GM12878 (cell line): ENCODE data around the gene CLEC5A. TPM values are rescaled to one million over a fixed set of nuclear protein-coding genes. Genes with fewer than 3 reads are reported as not detected.

Experiments used
- BCL3 ChIP-seq: IDR thresholded peaks from 2 replicates; pipeline ENCODE4 v1.6.1; 2011; ENCODE audit warnings: borderline replicate concordance, low read depth, mild to moderate bottlenecking, moderate library complexity, low read length; ENCODE audit not compliant: insufficient read depth, poor library complexity, severe bottlenecking
- CEBPZ ChIP-seq: fragments of 150-350 bp; IDR thresholded peaks from 2 replicates; pipeline ENCODE4 v1.6.1; 2016; ENCODE audit warnings: low read depth, low read length
- CREM ChIP-seq: IDR thresholded peaks from 2 replicates; pipeline ENCODE4 v1.6.1; 2014; ENCODE audit warnings: antibody characterized with exemption, low read depth
- DPF2 ChIP-seq: fragments of 450-650 bp; IDR thresholded peaks from 2 replicates; pipeline ENCODE4 v1.6.1; 2017; ENCODE audit warnings: mild to moderate bottlenecking
- E2F4 ChIP-seq: IDR thresholded peaks from 2 replicates; pipeline ENCODE4 v1.6.1; 2012; ENCODE audit warnings: low read depth, low read length, improper control_type of control experiment
- EED ChIP-seq: sonication (generic); IDR thresholded peaks from 2 replicates; pipeline ENCODE4 v1.6.1; 2016; ENCODE audit warnings: antibody characterized with exemption, low read depth
- EGR1 ChIP-seq, 2 experiments: IDR thresholded peaks; 1 replicate in 1 of 2; 2 replicates in 1 of 2; pipeline ENCODE4 v1.6.1; 2011 to 2012; ENCODE audit warnings: low read depth in 2 of 2, low read length in 2 of 2, borderline replicate concordance in 1 of 2, mild to moderate bottlenecking in 1 of 2, moderate library complexity in 1 of 2
- ETV6 ChIP-seq, 2 experiments: fragments of 450-650 bp in 1 of 2; IDR thresholded peaks in 1 of 2; conservative IDR thresholded peaks in 1 of 2; 2 replicates each; pipeline ENCODE4 v1.6.1; 2014; ENCODE audit warnings: antibody characterized with exemption in 1 of 2, borderline replicate concordance in 1 of 2, low read depth in 1 of 2, mild to moderate bottlenecking in 1 of 2, moderate library complexity in 1 of 2
- HSF1 ChIP-seq: fragments of 150-350 bp; IDR thresholded peaks from 2 replicates; pipeline ENCODE4 v1.6.1; 2014; ENCODE audit warnings: mild to moderate bottlenecking, low read depth, low read length
- IKZF2 ChIP-seq, 2 experiments: fragments of 450-650 bp; IDR thresholded peaks; 2 replicates each; pipeline ENCODE4 v1.6.1; 2017; ENCODE audit warnings: mild to moderate bottlenecking in 2 of 2, moderate library complexity in 2 of 2
- IRF5 ChIP-seq: fragments of 450-650 bp; IDR thresholded peaks from 2 replicates; pipeline ENCODE4 v1.6.1; 2017; ENCODE audit warnings: borderline replicate concordance
- MTA2 ChIP-seq: fragments of 450-650 bp; IDR thresholded peaks from 2 replicates; pipeline ENCODE4 v1.6.1; 2016; ENCODE audit warnings: low read depth, mild to moderate bottlenecking, moderate library complexity
- NBN ChIP-seq: fragments of 450-650 bp; IDR thresholded peaks from 2 replicates; pipeline ENCODE4 v1.6.1; 2016
- PBX3 ChIP-seq: IDR thresholded peaks from 2 replicates; pipeline ENCODE4 v1.6.1; 2011; ENCODE audit warnings: mild to moderate bottlenecking, low read depth, low read length, moderate library complexity; ENCODE audit not compliant: insufficient replicate concordance
- RUNX3 ChIP-seq: IDR thresholded peaks from 2 replicates; pipeline ENCODE4 v1.6.1; 2012; ENCODE audit warnings: low read length, inconsistent platforms
- STAT1 ChIP-seq: fragments of 450-650 bp; conservative IDR thresholded peaks from 2 replicates; pipeline ENCODE4 v1.6.1; 2014; ENCODE audit warnings: antibody characterized with exemption, mild to moderate bottlenecking
- STAT3 ChIP-seq: IDR thresholded peaks from 2 replicates; pipeline ENCODE4 v1.6.1; 2011; ENCODE audit warnings: low read depth, low read length, improper control_type of control experiment
- TBL1XR1 ChIP-seq: IDR thresholded peaks from 2 replicates; pipeline ENCODE4 v1.6.1; 2012; ENCODE audit warnings: low read depth, low read length, improper control_type of control experiment
- ZNF384 ChIP-seq: IDR thresholded peaks from 2 replicates; pipeline ENCODE4 v1.6.1; 2012; ENCODE audit warnings: low read depth, mild to moderate bottlenecking, low read length, improper control_type of control experiment, borderline replicate concordance
- ZSCAN29 ChIP-seq: fragments of 450-650 bp; IDR thresholded peaks from 2 replicates; pipeline ENCODE4 v1.6.1; 2017; ENCODE audit warnings: mild to moderate bottlenecking, moderate library complexity
- polyA plus RNA-seq, 11 experiments: library from polyadenylated mRNA; depleted of rRNA in 4 of 11; unstranded in 6 of 11; stranded (reverse) in 5 of 11; fragments of >200 nt; fragmentation: Nextera tagmentation in 4 of 11; fragmentation: Illumina TruSeq in 1 of 11; extraction: Ambion mirVana in 4 of 11; extraction: Trizol in 1 of 11; gene quantifications; 1 replicate in 1 of 11; 2 replicates in 10 of 11; pipeline versions ENCODE4 v1.2.1 to v1.2.3, GENCODE V29; 2011 to 2016; ENCODE audit warnings: inconsistent platforms in 2 of 11, missing spikeins in 2 of 11, low read depth in 1 of 11
- total RNA-seq, 4 experiments: library from RNA; depleted of rRNA in 3 of 4; stranded (reverse); fragments of >200 nt in 3 of 4; fragmentation: Illumina TruSeq in 1 of 4; extraction: Trizol in 1 of 4; gene quantifications; 2 replicates each; pipeline versions ENCODE4 v1.2.1 to v1.2.3, GENCODE V29; 2013 to 2021

The CLEC5A gene
- total and polyA plus RNA-seq, 10 of the 15 experiments (the other 5 are each of a cell fraction or from before 2014, with no cell fraction given), result not detected

GRCh38 chr7:141884539-141885225, 62.1 kb downstream of the CLEC5A start (continued):
- TF ChIP-seq IRF5, result no peak
- TF ChIP-seq ZNF384, result no peak
- 0 out of 2 replicates have a peak, but pooled peaks have one; percentile 32 for TF ChIP-seq DPF2
- TF ChIP-seq EED, result peak; percentile 97
- TF ChIP-seq PBX3, result no peak
- no peak for TF ChIP-seq STAT1
- TF ChIP-seq TBL1XR1, result no peak
- no peak for TF ChIP-seq ZSCAN29
- TF ChIP-seq E2F4, result no peak
- TF ChIP-seq RUNX3, result peak; percentile 82; the same call in 1 of the 2 replicates
- TF ChIP-seq BCL3, result no peak
- no peak for TF ChIP-seq CEBPZ
- no peak for TF ChIP-seq EGR1 (IDR thresholded peaks at IDR 0.05; ENCODE audit: borderline replicate concordance in 1 of 2, low read depth in 2 of 2, low read length in 2 of 2)
- peak; percentile 90 for TF ChIP-seq CREM
- TF ChIP-seq ETV6 (conservative IDR thresholded peaks at IDR 0.05 in 1 of 2, IDR thresholded peaks at IDR 0.05 in 1 of 2; ENCODE audit: borderline replicate concordance in 1 of 2, low read depth in 1 of 2), result peak in 1 of 2 experiments; percentile 92; a peak in 2 of 4 replicates
- peak; percentile 35; the same call in 1 of the 2 replicates for TF ChIP-seq MTA2
- TF ChIP-seq IKZF2 (IDR thresholded peaks at IDR 0.05), result peak; percentile 65 to 67; a peak in 3 of 4 replicates
- TF ChIP-seq HSF1, result no peak
- no peak for TF ChIP-seq NBN
- no peak for TF ChIP-seq STAT3
